Gastroesophageal sphincter (tissue), 4 donors: Measurements from ENCODE around the gene ZNF714. TPM values are rescaled to one million over a fixed set of nuclear protein-coding genes. Genes with fewer than 3 reads are reported as not detected.

Experiments
- ATAC-seq: fragments of 150-250 bp; one replicate; pipeline ENCODE4 v1.9.1; 2016; ENCODE audit warnings: mild to moderate bottlenecking, moderate library complexity
- H3K27ac ChIP-seq, 4 donors: fragments of 200-600 bp; sonication (generic) in 3 of 4; 1 replicate in 3 of 4; 2 replicates in 1 of 4; pipeline ENCODE4 v1.5.1; 2016 to 2019
- H3K27me3 ChIP-seq: fragments of 200-600 bp; sonication (generic); one replicate; pipeline ENCODE4 v1.5.1; 2019
- H3K36me3 ChIP-seq, 2 donors: fragments of 200-600 bp; sonication (generic); one replicate each; pipeline ENCODE4 v1.5.1; 2019; ENCODE audit warnings: control low read depth in 1 of 2
- H3K4me1 ChIP-seq, 3 donors: fragments of 200-600 bp; sonication (generic); 1 replicate in 2 of 3; 2 replicates in 1 of 3; pipeline ENCODE4 v1.5.1; 2016 to 2019; ENCODE audit warnings: control low read depth in 2 of 3
- H3K4me3 ChIP-seq, 2 donors: fragments of 200-600 bp; sonication (generic); one replicate each; pipeline ENCODE4 v1.5.1; 2019; ENCODE audit warnings: mild to moderate bottlenecking in 1 of 2, moderate library complexity in 1 of 2
- H3K9me3 ChIP-seq, 3 donors: fragments of 200-600 bp; sonication (generic); one replicate each; pipeline ENCODE4 v1.5.1; 2017 to 2019; ENCODE audit warnings: control low read depth in 2 of 3
- CTCF ChIP-seq, 4 experiments: fragments of 200-600 bp in 2 of 4; fragments of 450-650 bp in 2 of 4; sonication (generic) in 1 of 4; IDR thresholded peaks; one replicate each; pipeline ENCODE4 v1.5.1; 2017 to 2019; ENCODE audit warnings: antibody characterized with exemption in 4 of 4, mild to moderate bottlenecking in 2 of 4, moderate library complexity in 2 of 4
- EP300 ChIP-seq: sonication (generic); formaldehyde crosslinking; IDR thresholded peaks from one replicate; pipeline ENCODE4 v1.6.1; 2017; ENCODE audit warnings: antibody characterized with exemption, mild to moderate bottlenecking
- POLR2A ChIP-seq, 2 donors: fragments of 450-650 bp; IDR thresholded peaks; one replicate each; pipeline ENCODE4 v1.6.1; 2017; ENCODE audit warnings: antibody characterized with exemption in 2 of 2, mild to moderate bottlenecking in 2 of 2, moderate library complexity in 1 of 2
- POLR2AphosphoS5 ChIP-seq: sonication (generic); formaldehyde crosslinking; IDR thresholded peaks from one replicate; pipeline ENCODE4 v1.6.1; 2017; ENCODE audit warnings: antibody characterized with exemption
- WGBS, 2 donors: methylation state at CpG; one replicate each; pipeline ENCODE4 v1.1.5; 2018; ENCODE audit warnings: low coverage in 1 of 2; 5-methylcytosine and 5-hydroxymethylcytosine counted together
- total RNA-seq, 4 donors: library from RNA; depleted of rRNA; stranded (reverse); fragments of >200 nt; gene quantifications; one replicate each; pipeline ENCODE4 v1.1.0, GENCODE V29; 2016

Gene ZNF714
- total RNA-seq, 4 donors from 2014 or later: 2.0 to 4.8 (median 2.5) TPM

- 90 to 96% methylated on average over 2 of the region's 2 CpGs for WGBS, 2 donors
- Histone ChIP-seq H3K36me3 (peaks cover 3 to 48% of the 10 kb centered on the region in 2 donors), H3K27me3 (no peaks in the 10 kb centered on the region), H3K4me1 (no peaks in the 10 kb centered on the region), H3K27ac (no peak overlapping the region), H3K9me3 (peaks cover 0 to 13% (median 0%) of the 10 kb centered on the region in 3 donors), H3K4me3 (no peak overlapping the region)
- ATAC-seq: no peak
- TF ChIP-seq POLR2A (IDR thresholded peaks at IDR 0.05) (no peak), EP300 (no peak), POLR2AphosphoS5 (no peak), CTCF (IDR thresholded peaks at IDR 0.05) (no peak)
Measured at GRCh38 chr19:21117041-21117907, 35.3 kb downstream of the ZNF714 start.

- Histone ChIP-seq H3K36me3 (no peaks in the 10 kb centered on the region), H3K27me3 (no peaks in the 10 kb centered on the region), H3K4me1 (no peaks in the 10 kb centered on the region), H3K9me3 (no peaks in the 10 kb centered on the region), H3K27ac (no peak overlapping the region), H3K4me3 (no peak overlapping the region)
- TF ChIP-seq POLR2A (IDR thresholded peaks at IDR 0.05) (no peak), CTCF (IDR thresholded peaks at IDR 0.05) (no peak), EP300 (no peak), POLR2AphosphoS5 (no peak)
- ATAC-seq: no peak
Measured at GRCh38 chr19:21126078-21126477, 44.1 kb downstream of the ZNF714 start.

- TF ChIP-seq EP300: no peak
- no peak for TF ChIP-seq CTCF (IDR thresholded peaks at IDR 0.05)
- no peak for TF ChIP-seq POLR2AphosphoS5
- TF ChIP-seq POLR2A (IDR thresholded peaks at IDR 0.05): no peak
- 40 to 50% methylated on average over 2 of the region's 2 CpGs for WGBS, 2 donors
Measured at GRCh38 chr19:21127001-21127400, 45.0 kb downstream of the ZNF714 start.

GRCh38 chr19:21127898-21128297 is 45.9 kb downstream of the ZNF714 start:
- 50 to 55% methylated on average over 2 to 4 of the region's 4 CpGs for WGBS, 2 donors
- Histone ChIP-seq H3K9me3 (no peaks in the 10 kb centered on the region), H3K27me3 (no peaks in the 10 kb centered on the region), H3K27ac (no peak overlapping the region), H3K4me1 (no peaks in the 10 kb centered on the region), H3K36me3 (no peaks in the 10 kb centered on the region), H3K4me3 (no peak overlapping the region)
- TF ChIP-seq CTCF (IDR thresholded peaks at IDR 0.05) (no peak), EP300 (no peak), POLR2A (IDR thresholded peaks at IDR 0.05) (no peak), POLR2AphosphoS5 (no peak)
- ATAC-seq: no peak

More at GRCh38 chr19:21127001-21127400, 45.0 kb downstream of the ZNF714 start:
- no peak overlapping the region for H3K27ac ChIP-seq
- H3K4me3 ChIP-seq: no peak overlapping the region
- no peaks in the 10 kb centered on the region for H3K36me3 ChIP-seq
- H3K4me1 ChIP-seq: no peaks in the 10 kb centered on the region
- ATAC-seq: no peak
- no peaks in the 10 kb centered on the region for H3K9me3 ChIP-seq
- no peaks in the 10 kb centered on the region for H3K27me3 ChIP-seq
